Testis (tissue), 3 donors: Measurements from ENCODE around the gene CDKN2D. TPM values are rescaled to one million over a fixed set of nuclear protein-coding genes. Genes with fewer than 3 reads are reported as not detected.

Source experiments
- DNase-seq: peaks from one replicate; pipeline ENCODE4 v3.0.0-alpha.2; 2019
- H3K27ac ChIP-seq, 2 donors: fragments of 200-600 bp; sonication (generic); one replicate each; pipeline ENCODE4 v1.5.1; 2019
- H3K27me3 ChIP-seq: fragments of 200-600 bp; sonication (generic); one replicate; pipeline ENCODE4 v1.5.1; 2019
- H3K36me3 ChIP-seq: fragments of 200-600 bp; sonication (generic); one replicate; pipeline ENCODE4 v1.5.1; 2017; ENCODE audit warnings: low read depth; ENCODE audit errors: missing control alignments
- H3K4me1 ChIP-seq: fragments of 200-600 bp; sonication (generic); one replicate; pipeline ENCODE4 v1.5.1; 2019
- H3K4me3 ChIP-seq, 2 donors: fragments of 200-600 bp; sonication (generic); one replicate each; pipeline ENCODE4 v1.5.1; 2017 to 2019
- H3K9me3 ChIP-seq: fragments of 200-600 bp; sonication (generic); one replicate; pipeline ENCODE4 v1.5.1; 2017
- CTCF ChIP-seq, 3 experiments: fragments of 450-650 bp in 2 of 3; fragments of 200-600 bp in 1 of 3; sonication (generic) in 1 of 3; IDR thresholded peaks; one replicate each; pipeline ENCODE4 v1.5.1; 2016 to 2019; ENCODE audit warnings: antibody characterized with exemption in 3 of 3, mild to moderate bottlenecking in 2 of 3, moderate library complexity in 1 of 3
- POLR2A ChIP-seq: fragments of 450-650 bp; IDR thresholded peaks from one replicate; pipeline ENCODE4 v1.6.1; 2017; ENCODE audit warnings: antibody characterized with exemption, mild to moderate bottlenecking, moderate library complexity
- WGBS, 2 donors: methylation state at CpG; one replicate each; pipeline ENCODE4 v1.1.5; 2018; 5-methylcytosine and 5-hydroxymethylcytosine counted together
- intact Hi-C: fragments of 100-400 bp; cut with DNase I; formaldehyde crosslinking; loops from one replicate; pipeline ENCODE4 v1.15.1; 2023; ENCODE audit warnings: low total_unique reads
- microRNA counts, 2 donors: library from miRNA; unstranded; fragments of <30 nt; microRNA quantifications; one replicate each; lab custom pipeline; 2016
- microRNA-seq, 2 donors: library from miRNA; unstranded; fragments of <30 nt; microRNA quantifications; one replicate each; pipeline ENCODE4, GENCODE V29; 2016; ENCODE audit warnings: borderline number of aligned reads in 2 of 2, borderline replicate concordance in 1 of 2
- polyA plus RNA-seq: library from polyadenylated mRNA; stranded (reverse); fragments of 350-450 nt; fragmentation: Illumina TruSeq; extraction: RNeasy Lipid Tissue Mini Kit (QIAGEN cat#74804); gene quantifications from one replicate; pipeline ENCODE4 v1.2.3, GENCODE V29; 2014; ENCODE audit warnings: low read depth, low replicate concordance; ENCODE audit not compliant: insufficient read depth
- small RNA-seq, 2 donors: library from RNA; depleted of rRNA; stranded (forward); fragments of <200 nt; gene quantifications; one replicate each; pipeline ENCODE3, GENCODE V24; 2016
- total RNA-seq, 2 donors: library from RNA; depleted of rRNA; stranded (reverse); fragments of >200 nt; gene quantifications; one replicate each; pipeline ENCODE4 v1.2.3, GENCODE V29; 2016

Gene CDKN2D
- total and polyA plus RNA-seq, 3 donors from 2014 or later: 30.6 to 57.7 (median 37.2) TPM

- Histone ChIP-seq H3K27ac (no peak overlapping the region), H3K9me3 (no peaks in the 10 kb centered on the region), H3K4me3 (peak overlapping the region in 1 of 2 donors; percentile 45), H3K36me3 (no peaks in the 10 kb centered on the region), H3K4me1 (peaks cover 13% of the 10 kb centered on the region), H3K27me3 (no peaks in the 10 kb centered on the region)
- no peak for DNase-seq
- intact Hi-C loops: no loop called here
- WGBS, 2 donors: 28 to 36% methylated on average over 8 to 10 of the region's 10 CpGs
- TF ChIP-seq CTCF (IDR thresholded peaks at IDR 0.05): no peak
- no peak for TF ChIP-seq POLR2A
Measured at GRCh38 chr19:10516671-10517286, 52.0 kb downstream of the CDKN2D start.

MicroRNAs encoded within 50 kb of the gene (microRNA counts, 767-probe panel; counts per million panel counts)
- 0 to 152 counts per million in 2 donors for microRNA hsa-miR-1238 (lab: Ali Mortazavi, UCI)

Small RNAs within 50 kb of the gene (microRNA-seq; reads per million reads assigned to microRNA genes)
- 0 reads per million in 2 donors for gene MIR1238

Small RNAs within 50 kb of the gene (small RNA-seq; reads per million reads assigned to genes)
- 0 reads per million in 2 donors for gene MIR1238
- 0 reads per million in 2 donors for gene RNU7-140P

Other genes with a start within 250 kb of the CDKN2D start
- 10 to 100 TPM; 34.5 to 49.6 TPM for gene RAVER1, start 235.4 kb downstream of the CDKN2D start, total RNA-seq
- gene RAVER1, start 235.4 kb downstream of the CDKN2D start, polyA plus RNA-seq: 32.3 TPM
- gene ICAM3, start 229.4 kb downstream of the CDKN2D start, total RNA-seq: 1 to 10 TPM; 2.4 to 2.8 TPM
- gene ICAM3, start 229.4 kb downstream of the CDKN2D start, polyA plus RNA-seq: 6.3 TPM
- 100 to 1,000 TPM; 112 to 113 TPM for gene TYK2, start 188.4 kb downstream of the CDKN2D start, total RNA-seq
- gene TYK2, start 188.4 kb downstream of the CDKN2D start, polyA plus RNA-seq: 47.6 TPM
- 100 to 1,000 TPM; 160 to 210 TPM for gene CDC37, start 165.4 kb downstream of the CDKN2D start, total RNA-seq
- 170 TPM for gene CDC37, start 165.4 kb downstream of the CDKN2D start, polyA plus RNA-seq
- 10 to 100 TPM; 20.1 to 35.0 TPM for gene PDE4A, start 148.4 kb downstream of the CDKN2D start, total RNA-seq
- 35.4 TPM for gene PDE4A, start 148.4 kb downstream of the CDKN2D start, polyA plus RNA-seq
- gene KEAP1, start 65.6 kb downstream of the CDKN2D start, total RNA-seq: 10 to 100 TPM; 40.7 to 61.0 TPM
- 54.1 TPM for gene KEAP1, start 65.6 kb downstream of the CDKN2D start, polyA plus RNA-seq
- under 1 TPM; 0.12 to 0.31 TPM for gene S1PR5, start 51.5 kb downstream of the CDKN2D start, total RNA-seq
- 0.61 TPM for gene S1PR5, start 51.5 kb downstream of the CDKN2D start, polyA plus RNA-seq
- 10 to 100 TPM; 80.5 to 97.1 TPM for gene ATG4D, start 25.1 kb downstream of the CDKN2D start, total RNA-seq
- gene ATG4D, start 25.1 kb downstream of the CDKN2D start, polyA plus RNA-seq: 167 TPM
- gene KRI1, start 3.0 kb downstream of the CDKN2D start, total RNA-seq: 10 to 100 TPM; 33.7 to 34.6 TPM
- 48.3 TPM for gene KRI1, start 3.0 kb downstream of the CDKN2D start, polyA plus RNA-seq
- 1 to 10 TPM; 6.9 to 7.7 TPM for gene AP1M2, start 18.3 kb upstream of the CDKN2D start, total RNA-seq
- gene AP1M2, start 18.3 kb upstream of the CDKN2D start, polyA plus RNA-seq: 23.3 TPM
- gene SLC44A2, start 56.6 kb upstream of the CDKN2D start, total RNA-seq: 100 to 1,000 TPM; 360 to 463 TPM
- 268 TPM for gene SLC44A2, start 56.6 kb upstream of the CDKN2D start, polyA plus RNA-seq
- 100 to 1,000 TPM; 246 to 253 TPM for gene ILF3, start 85.4 kb upstream of the CDKN2D start, total RNA-seq
- gene ILF3, start 85.4 kb upstream of the CDKN2D start, polyA plus RNA-seq: 263 TPM
- 10 to 100 TPM; 44.3 to 44.6 TPM for gene QTRT1, start 132.5 kb upstream of the CDKN2D start, total RNA-seq
- 27.8 TPM for gene QTRT1, start 132.5 kb upstream of the CDKN2D start, polyA plus RNA-seq
- gene DNM2, start 149.1 kb upstream of the CDKN2D start, total RNA-seq: 100 to 1,000 TPM; 226 to 274 TPM
- 166 TPM for gene DNM2, start 149.1 kb upstream of the CDKN2D start, polyA plus RNA-seq